Measurements from ENCODE around the gene ENTREP1. TPM values are rescaled to one million over a fixed set of nuclear protein-coding genes. Genes with fewer than 3 reads are reported as not detected.
"Not testable (repeated sequence)": the region's sequence is repeated elsewhere in the genome, so short reads cannot be mapped to it uniquely, and the experiment has no call there.

ENTREP1 gene
- total RNA-seq, 2 experiments from 2014 or later, result not detected

DNA sequence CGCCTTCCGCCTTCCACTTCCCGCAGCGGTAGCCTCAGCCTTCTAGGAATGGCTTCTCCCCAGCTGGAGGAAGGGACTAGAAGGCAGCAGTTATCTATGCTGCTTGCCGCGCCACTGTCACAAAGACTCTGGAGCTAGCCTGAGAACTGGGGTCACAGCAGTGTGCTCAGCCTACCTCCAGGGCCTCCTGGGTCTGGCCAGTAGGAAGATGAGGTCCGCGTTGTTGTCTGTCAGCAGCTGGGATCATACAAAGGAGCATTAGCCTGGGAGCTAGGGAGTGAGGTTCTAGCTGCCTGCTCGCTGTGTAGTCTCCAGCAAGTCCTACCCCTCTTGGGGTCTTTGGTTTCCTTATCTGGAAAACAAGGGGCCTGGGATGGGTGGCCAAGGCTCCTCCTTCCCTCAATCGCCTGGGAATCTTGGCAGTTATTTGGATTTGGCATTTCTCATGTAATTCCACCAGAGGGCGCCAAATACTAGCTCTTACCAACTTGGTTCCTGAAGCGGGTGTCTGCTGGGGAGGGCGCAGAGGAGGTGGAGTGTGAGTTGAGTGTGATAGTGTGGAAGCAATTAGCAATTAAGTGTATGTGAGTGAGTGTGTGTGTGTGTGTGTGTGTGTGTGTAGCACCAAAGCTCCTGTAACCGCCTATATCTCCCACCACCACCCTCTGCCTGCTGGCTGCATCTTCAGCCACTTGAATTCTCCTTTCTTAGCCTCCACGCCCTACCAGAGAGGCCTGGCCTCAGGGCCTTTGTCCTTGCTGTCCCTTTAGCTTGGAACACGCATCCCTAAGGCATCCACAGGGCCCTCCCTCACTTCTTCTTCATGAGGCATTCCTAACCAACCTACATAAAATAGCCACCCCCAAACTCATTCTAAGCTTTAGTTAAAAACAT is 97.1 kb downstream of the ENTREP1 start:
- H3K27ac Mint-ChIP-seq, result no peak overlapping the region
- ChIA-PET CTCF (interaction anchor here (0.6 to 6.2 kb wide), 23 partner anchors 10 to 691 kb away, joined by 3 to 84 read pairs (median 4); no protein-coding TSS in a partner anchor), POLR2A (no interaction called here)
- H3K9me3 Mint-ChIP-seq, result no peaks in the 10 kb centered on the region
- no peak overlapping the region for H3K4me3 Mint-ChIP-seq
- H3K4me1 Mint-ChIP-seq, result no peaks in the 10 kb centered on the region
- DNase-seq, result peak; percentile 50
- H3K36me3 Mint-ChIP-seq (ENCODE audit: low read depth), result no peaks in the 10 kb centered on the region
- H3K27me3 Mint-ChIP-seq, result peaks cover 4% of the 10 kb centered on the region

- ChIA-PET CTCF (interaction anchor here (0.7 kb wide), 1 partner anchor 25 kb away, joined by 3 read pairs; no protein-coding TSS in a partner anchor), POLR2A (no interaction called here)
- DNase-seq, result no peak
- Mint-ChIP-seq H3K4me1 (no peaks in the 10 kb centered on the region), H3K4me3 (no peak overlapping the region), H3K27ac (no peak overlapping the region), H3K36me3 (ENCODE audit: low read depth) (no peaks in the 10 kb centered on the region), H3K27me3 (no peaks in the 10 kb centered on the region), H3K9me3 (no peaks in the 10 kb centered on the region)
Measured at GRCh38 chr9:69425136-69425801, 100.3 kb downstream of the ENTREP1 start.

GRCh38 chr9:69427286-69427685 is 102.3 kb downstream of the ENTREP1 start:
- Mint-ChIP-seq H3K9me3 (no peaks in the 10 kb centered on the region), H3K27me3 (no peaks in the 10 kb centered on the region), H3K27ac (no peak overlapping the region), H3K4me1 (no peaks in the 10 kb centered on the region), H3K36me3 (ENCODE audit: low read depth) (no peaks in the 10 kb centered on the region), H3K4me3 (no peak overlapping the region)
- DNase-seq, result no peak
- ChIA-PET CTCF (no interaction called here), POLR2A (no interaction called here)

- Mint-ChIP-seq H3K9me3 (no peaks in the 10 kb centered on the region), H3K36me3 (ENCODE audit: low read depth) (no peaks in the 10 kb centered on the region), H3K27me3 (no peaks in the 10 kb centered on the region), H3K4me3 (no peak overlapping the region), H3K4me1 (no peaks in the 10 kb centered on the region), H3K27ac (no peak overlapping the region)
- no peak for DNase-seq
- CTCF ChIA-PET, result no interaction called here
- POLR2A ChIA-PET, result no interaction called here
Measured at GRCh38 chr9:69428017-69428785, 103.2 kb downstream of the ENTREP1 start.

DNA sequence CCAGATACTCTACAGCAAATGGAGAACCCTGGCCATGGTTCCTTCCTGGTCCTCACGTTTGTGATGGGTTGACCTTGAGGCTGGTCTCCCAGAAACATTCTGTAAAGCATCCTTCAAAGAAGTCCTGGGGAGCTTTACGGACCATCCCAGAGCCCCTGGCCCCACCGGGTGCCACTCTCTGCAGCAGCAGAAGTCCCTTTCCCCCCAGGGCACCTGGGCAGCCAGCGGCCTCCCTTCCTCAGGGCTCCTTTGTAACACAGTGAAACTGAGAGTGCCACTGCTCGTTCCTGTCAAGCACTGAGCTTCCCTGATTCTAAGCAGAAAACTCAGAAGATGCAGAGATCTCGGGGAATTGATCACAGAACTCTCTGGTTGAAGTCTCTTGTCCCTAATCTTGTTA is 104.3 kb downstream of the ENTREP1 start:
- CTCF ChIA-PET, result no interaction called here
- Mint-ChIP-seq H3K4me1 (no peaks in the 10 kb centered on the region), H3K4me3 (no peak overlapping the region), H3K9me3 (no peaks in the 10 kb centered on the region), H3K36me3 (ENCODE audit: low read depth) (no peaks in the 10 kb centered on the region), H3K27ac (no peak overlapping the region), H3K27me3 (no peaks in the 10 kb centered on the region)
- DNase-seq, result no peak
- POLR2A ChIA-PET, result no interaction called here

DNA sequence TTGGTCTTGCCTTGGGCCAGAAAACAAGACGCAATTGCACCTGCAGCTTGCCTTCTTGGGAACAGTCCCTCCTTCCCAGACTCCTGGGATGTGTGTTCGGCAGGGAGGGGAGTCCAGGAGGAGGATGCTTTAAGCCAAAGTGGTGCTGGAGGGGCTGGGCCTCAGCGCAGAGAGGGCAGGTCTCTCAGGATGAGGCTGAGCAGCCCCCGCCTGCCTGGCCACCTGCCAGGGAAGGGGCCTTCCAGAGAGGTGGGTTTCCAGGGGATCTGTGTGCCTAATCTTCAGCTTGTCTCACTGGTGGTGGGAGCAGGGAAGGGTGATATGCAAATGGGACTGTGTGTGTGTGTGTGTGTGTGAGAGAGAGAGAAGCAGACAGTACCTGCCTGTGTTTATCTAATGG is 105.2 kb downstream of the ENTREP1 start:
- Mint-ChIP-seq H3K4me3 (no peak overlapping the region), H3K9me3 (no peaks in the 10 kb centered on the region), H3K4me1 (no peaks in the 10 kb centered on the region), H3K27me3 (no peaks in the 10 kb centered on the region), H3K27ac (no peak overlapping the region), H3K36me3 (ENCODE audit: low read depth) (no peaks in the 10 kb centered on the region)
- DNase-seq, result no peak
- POLR2A ChIA-PET, result no interaction called here
- CTCF ChIA-PET, result no interaction called here

DNA sequence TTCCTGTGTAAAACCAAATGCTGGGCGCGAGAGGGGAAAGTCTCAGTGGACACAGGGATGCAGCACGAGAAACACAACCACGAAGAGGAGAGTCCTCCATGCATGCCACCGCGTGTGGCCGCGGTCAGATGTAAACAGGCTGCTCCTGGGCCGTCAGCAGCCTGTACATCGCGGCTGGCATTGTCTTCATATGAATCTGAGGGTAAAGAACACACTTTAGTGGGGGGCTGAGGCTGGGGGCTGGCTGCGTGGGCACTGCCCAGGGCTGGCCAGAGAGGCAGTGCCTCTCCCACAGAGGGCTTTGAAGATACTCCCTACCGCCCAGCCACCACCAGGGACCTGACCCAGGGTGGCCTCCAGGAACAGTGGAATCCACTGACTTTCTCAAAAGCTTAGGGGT is 106.2 kb downstream of the ENTREP1 start:
- no peaks in the 10 kb centered on the region for H3K36me3 Mint-ChIP-seq (ENCODE audit: low read depth)
- no peaks in the 10 kb centered on the region for H3K9me3 Mint-ChIP-seq
- H3K4me1 Mint-ChIP-seq, result no peaks in the 10 kb centered on the region
- ChIA-PET CTCF (no interaction called here), POLR2A (no interaction called here)
- DNase-seq, result no peak
- no peak overlapping the region for H3K27ac Mint-ChIP-seq
- H3K27me3 Mint-ChIP-seq, result no peaks in the 10 kb centered on the region
- H3K4me3 Mint-ChIP-seq, result no peak overlapping the region

GRCh38 chr9:69431777-69432176 is 106.8 kb downstream of the ENTREP1 start:
- H3K4me3 Mint-ChIP-seq, result no peak overlapping the region
- H3K36me3 Mint-ChIP-seq (ENCODE audit: low read depth), result no peaks in the 10 kb centered on the region
- ChIA-PET CTCF (interaction anchor here (0.9 kb wide), 1 partner anchor 10 kb away, joined by 3 read pairs; no protein-coding TSS in a partner anchor), POLR2A (no interaction called here)
- no peak overlapping the region for H3K27ac Mint-ChIP-seq
- no peak for DNase-seq
- H3K4me1 Mint-ChIP-seq, result no peaks in the 10 kb centered on the region
- H3K27me3 Mint-ChIP-seq, result no peaks in the 10 kb centered on the region
- H3K9me3 Mint-ChIP-seq, result no peaks in the 10 kb centered on the region

DNA sequence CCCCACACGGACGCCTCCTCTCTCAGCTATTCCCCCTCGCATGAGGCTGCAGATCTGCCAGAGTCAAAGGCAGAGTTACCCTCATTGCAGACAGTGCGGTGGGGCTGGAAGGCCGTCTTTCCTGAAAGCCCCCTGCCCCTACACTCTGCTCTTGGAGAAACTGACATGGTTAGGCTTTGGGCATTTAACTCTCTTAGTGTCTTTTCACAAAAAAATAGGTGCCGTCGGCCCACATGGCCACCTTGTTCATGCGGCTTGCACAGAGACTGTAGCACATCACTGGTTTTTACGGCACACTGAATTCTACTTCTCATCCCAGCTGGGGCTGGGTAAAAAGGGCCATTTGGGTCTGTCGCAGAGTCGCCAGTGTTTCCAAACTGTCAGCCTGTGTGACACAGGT is 107.6 kb downstream of the ENTREP1 start:
- Mint-ChIP-seq H3K27ac (no peak overlapping the region), H3K36me3 (ENCODE audit: low read depth) (no peaks in the 10 kb centered on the region), H3K9me3 (no peaks in the 10 kb centered on the region), H3K27me3 (no peaks in the 10 kb centered on the region), H3K4me3 (no peak overlapping the region), H3K4me1 (no peaks in the 10 kb centered on the region)
- CTCF ChIA-PET, result interaction anchor here (0.9 kb wide), 1 partner anchor 11 kb away, joined by 3 read pairs; no protein-coding TSS in a partner anchor
- POLR2A ChIA-PET, result no interaction called here
- DNase-seq, result no peak

DNA sequence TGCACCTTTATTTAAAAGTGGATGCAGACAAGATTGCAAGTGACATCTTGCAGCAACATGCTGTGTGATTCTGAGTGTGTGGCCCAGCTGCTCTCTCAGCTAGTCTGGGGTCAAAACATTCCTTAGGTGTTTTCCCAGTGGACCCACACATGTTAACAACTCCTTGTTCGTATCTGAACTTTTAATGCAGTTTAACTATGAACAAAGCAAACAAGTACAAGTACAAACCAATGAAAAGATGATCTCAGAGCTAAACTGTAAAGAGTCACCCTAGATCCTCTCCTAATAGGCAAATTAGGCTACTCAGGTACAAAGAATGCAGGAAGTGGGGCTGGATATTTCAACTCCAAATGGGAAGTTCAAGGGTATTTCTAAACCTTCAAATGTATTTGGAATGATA is 108.4 kb downstream of the ENTREP1 start:
- no peak for DNase-seq
- H3K4me3 Mint-ChIP-seq, result no peak overlapping the region
- H3K9me3 Mint-ChIP-seq, result no peaks in the 10 kb centered on the region
- H3K27me3 Mint-ChIP-seq, result no peaks in the 10 kb centered on the region
- no peaks in the 10 kb centered on the region for H3K36me3 Mint-ChIP-seq (ENCODE audit: low read depth)
- H3K4me1 Mint-ChIP-seq, result no peaks in the 10 kb centered on the region
- CTCF ChIA-PET, result no interaction called here
- H3K27ac Mint-ChIP-seq, result no peak overlapping the region
- POLR2A ChIA-PET, result no interaction called here

- H3K4me1 Mint-ChIP-seq, result no peaks in the 10 kb centered on the region
- no peak overlapping the region for H3K27ac Mint-ChIP-seq
- ChIA-PET CTCF (no interaction called here), POLR2A (no interaction called here)
- no peak for DNase-seq
- no peaks in the 10 kb centered on the region for H3K36me3 Mint-ChIP-seq (ENCODE audit: low read depth)
- no peaks in the 10 kb centered on the region for H3K27me3 Mint-ChIP-seq
- no peaks in the 10 kb centered on the region for H3K9me3 Mint-ChIP-seq
- no peak overlapping the region for H3K4me3 Mint-ChIP-seq
Measured at GRCh38 chr9:69433968-69434367, 109.0 kb downstream of the ENTREP1 start.

GRCh38 chr9:69439654-69440053 is 114.6 kb downstream of the ENTREP1 start:
- H3K4me3 Mint-ChIP-seq, H3K27ac Mint-ChIP-seq: not testable (repeated sequence)
- CTCF ChIA-PET, result interaction anchor here (0.9 kb wide), 1 partner anchor 17 kb away, joined by 3 read pairs; no protein-coding TSS in a partner anchor

DNA sequence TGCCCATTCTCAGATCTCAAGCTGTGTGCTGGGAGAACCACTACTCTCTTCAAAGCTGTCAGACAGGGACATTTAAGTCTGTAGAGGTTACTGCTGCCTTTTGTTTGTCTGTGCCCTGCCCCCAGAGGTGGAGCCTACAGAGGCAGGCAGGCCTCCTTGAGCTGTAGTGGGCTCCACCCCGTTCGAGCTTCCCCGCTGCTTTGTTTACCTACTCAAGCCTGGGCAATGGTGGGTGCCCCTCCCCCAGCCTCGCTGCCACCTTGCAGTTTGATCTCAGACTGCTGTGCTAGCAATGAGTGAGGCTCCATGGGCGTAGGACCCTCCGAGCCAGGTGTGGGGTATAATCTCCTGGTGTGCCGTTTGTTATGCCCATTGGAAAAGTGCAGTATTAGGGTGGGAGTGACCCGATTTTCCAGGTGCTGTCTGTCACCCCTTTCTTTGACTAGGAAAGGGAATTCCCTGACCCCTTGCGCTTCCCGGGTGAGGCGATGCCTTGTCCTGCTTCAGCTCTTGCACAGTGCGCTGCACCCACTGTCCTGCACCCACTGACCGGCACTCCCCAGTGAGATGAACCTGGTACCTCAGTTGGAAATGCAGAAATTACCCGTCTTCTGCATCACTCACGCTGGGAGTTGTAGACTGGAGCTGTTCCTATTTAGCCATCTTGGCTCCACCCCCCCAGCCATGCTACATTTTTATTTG is 115.4 kb downstream of the ENTREP1 start:
- H3K36me3 Mint-ChIP-seq (ENCODE audit: low read depth); H3K27ac Mint-ChIP-seq; CTCF ChIA-PET; H3K4me1 Mint-ChIP-seq; H3K4me3 Mint-ChIP-seq; DNase-seq; POLR2A ChIA-PET; H3K9me3 Mint-ChIP-seq; H3K27me3 Mint-ChIP-seq: not testable (repeated sequence)

More at GRCh38 chr9:69439654-69440053, 114.6 kb downstream of the ENTREP1 start:
- H3K4me1 Mint-ChIP-seq; H3K9me3 Mint-ChIP-seq; POLR2A ChIA-PET; H3K27me3 Mint-ChIP-seq; H3K36me3 Mint-ChIP-seq (ENCODE audit: low read depth); DNase-seq: not testable (repeated sequence)

All from activated CD4-positive, alpha-beta memory T cell treated with anti-CD3 and anti-CD28 coated beads, Interleukin-2, amount 10 ng/mL, durations not matched to agents 7 days and 5 days (primary cell).